Uterus (tissue), 4 donors: ENCODE results near the gene ANKRD42. TPM values are rescaled to one million over a fixed set of nuclear protein-coding genes. Genes with fewer than 3 reads are reported as not detected.

Source experiments
- DNase-seq, 2 donors: peaks; one replicate each; pipeline ENCODE4 v3.0.0-alpha.2; 2019 to 2020
- H3K27ac ChIP-seq, 2 donors: fragments of 200-600 bp; sonication (generic); 1 replicate in 1 of 2; 2 replicates in 1 of 2; pipeline ENCODE4 v1.5.1; 2016 to 2018
- H3K27me3 ChIP-seq, 2 donors: fragments of 200-600 bp; sonication (generic); one replicate each; pipeline ENCODE4 v1.5.1; 2018 to 2019; ENCODE audit warnings: control low read depth in 1 of 2
- H3K36me3 ChIP-seq, 2 donors: fragments of 200-600 bp; sonication (generic); one replicate each; pipeline ENCODE4 v1.5.1; 2019; ENCODE audit warnings: control low read depth in 1 of 2
- H3K4me1 ChIP-seq, 2 donors: fragments of 200-600 bp; sonication (generic); one replicate each; pipeline ENCODE4 v1.5.1; 2018 to 2019; ENCODE audit warnings: control low read depth in 1 of 2
- H3K4me3 ChIP-seq, 2 donors: fragments of 200-600 bp; sonication (generic); 1 replicate in 1 of 2; 2 replicates in 1 of 2; pipeline ENCODE4 v1.5.1; 2018 to 2019; ENCODE audit warnings: mild to moderate bottlenecking in 1 of 2
- H3K9me3 ChIP-seq, 2 donors: fragments of 200-600 bp; sonication (generic); one replicate each; pipeline ENCODE4 v1.5.1; 2019; ENCODE audit warnings: control low read depth in 1 of 2
- CTCF ChIP-seq, 4 experiments: fragments of 200-600 bp in 2 of 4; fragments of 450-650 bp in 2 of 4; sonication (generic) in 2 of 4; IDR thresholded peaks; one replicate each; pipeline ENCODE4 v1.5.1; 2016 to 2019; ENCODE audit warnings: antibody characterized with exemption in 4 of 4, mild to moderate bottlenecking in 2 of 4, moderate library complexity in 1 of 4
- POLR2A ChIP-seq, 2 donors: fragments of 450-650 bp; IDR thresholded peaks; one replicate each; pipeline ENCODE4 v1.6.1; 2016; ENCODE audit warnings: antibody characterized with exemption in 2 of 2, mild to moderate bottlenecking in 1 of 2, moderate library complexity in 1 of 2
- intact Hi-C: fragments of 100-400 bp; cut with DNase I; formaldehyde crosslinking; loops from one replicate; pipeline ENCODE4 v1.15.1; 2023; ENCODE audit warnings: low total_unique reads
- total RNA-seq, 4 donors: library from RNA; depleted of rRNA in 3 of 4; stranded (reverse); fragments of >200 nt in 3 of 4; gene quantifications; one replicate each; pipeline versions ENCODE4 v1.1.0 to v1.2.4, GENCODE V29; 2014 to 2023
- donor health status: DM: yes; HTN: yes; CAD: no.

Gene ANKRD42
- total RNA-seq, 4 donors from 2014 or later: 3.3 to 21.7 (median 9.0) TPM

GRCh38 chr11:83194281-83195142 lies 1.0 kb downstream of the ANKRD42 start:
- TF ChIP-seq CTCF (IDR thresholded peaks at IDR 0.05) (no peak), POLR2A (IDR thresholded peaks at IDR 0.05) (peak in 1 of 2 donors; percentile 44)
- DNase-seq: peak; percentile 76 to 77

GRCh38 chr11:83195143-83195466 lies 1.6 kb downstream of the ANKRD42 start:
- no peaks in the 10 kb centered on the region for H3K27me3 ChIP-seq
- intact Hi-C loops: loop anchor here (10.0 kb wide), 1 partner anchor 290 kb away; the partner anchor contains the start of genes DDIAS and PRCP
- DNase-seq: no peak
- peaks cover 0 to 7% of the 10 kb centered on the region in 2 donors for H3K4me1 ChIP-seq
- no peaks in the 10 kb centered on the region for H3K36me3 ChIP-seq
- no peaks in the 10 kb centered on the region for H3K9me3 ChIP-seq
- H3K27ac ChIP-seq: peak overlapping the region; percentile 87 to 88
- no peak for TF ChIP-seq POLR2A (IDR thresholded peaks at IDR 0.05)
- peak overlapping the region in 1 of 2 donors; percentile 68 for H3K4me3 ChIP-seq

More at GRCh38 chr11:83194281-83195142, 1.0 kb downstream of the ANKRD42 start:
- Histone ChIP-seq H3K4me3 (peak overlapping the region; percentile 68 to 82), H3K4me1 (peaks cover 0 to 7% of the 10 kb centered on the region in 2 donors), H3K9me3 (no peaks in the 10 kb centered on the region), H3K36me3 (no peaks in the 10 kb centered on the region), H3K27ac (peak overlapping the region; percentile 87 to 88), H3K27me3 (no peaks in the 10 kb centered on the region)
- intact Hi-C loops: loop anchor here (5.0 to 10.0 kb wide), 2 partner anchors 122 to 290 kb away; partner anchors contain the start of genes DDIAS, PRCP and RAB30

GRCh38 chr11:83195649-83196048 lies 2.1 kb downstream of the ANKRD42 start:
- H3K27ac ChIP-seq: peak overlapping the region in 1 of 2 donors; percentile 88
- no peaks in the 10 kb centered on the region for H3K27me3 ChIP-seq
- intact Hi-C loops: loop anchor here (10.0 kb wide), 1 partner anchor 291 kb away; the partner anchor contains the start of genes DDIAS and PRCP
- H3K36me3 ChIP-seq: no peaks in the 10 kb centered on the region
- no peak for DNase-seq
- no peak for TF ChIP-seq CTCF (IDR thresholded peaks at IDR 0.05)
- no peak for TF ChIP-seq POLR2A (IDR thresholded peaks at IDR 0.05)
- no peaks in the 10 kb centered on the region for H3K9me3 ChIP-seq
- H3K4me1 ChIP-seq: peaks cover 0 to 7% of the 10 kb centered on the region in 2 donors
- no peak overlapping the region for H3K4me3 ChIP-seq

- Histone ChIP-seq H3K4me1 (no peaks in the 10 kb centered on the region), H3K27ac (no peak overlapping the region), H3K27me3 (no peaks in the 10 kb centered on the region), H3K4me3 (no peak overlapping the region), H3K36me3 (no peaks in the 10 kb centered on the region), H3K9me3 (no peaks in the 10 kb centered on the region)
- no peak for TF ChIP-seq CTCF (IDR thresholded peaks at IDR 0.05)
- no peak for DNase-seq
- intact Hi-C loops: no loop called here
These were observed 6.5 kb downstream of the ANKRD42 start for GRCh38 chr11:83200035-83200434.

GRCh38 chr11:83205608-83206185 lies 12.2 kb downstream of the ANKRD42 start:
- Histone ChIP-seq H3K36me3 (no peaks in the 10 kb centered on the region), H3K9me3 (no peaks in the 10 kb centered on the region), H3K4me3 (no peak overlapping the region), H3K27me3 (no peaks in the 10 kb centered on the region), H3K4me1 (no peaks in the 10 kb centered on the region), H3K27ac (no peak overlapping the region)
- DNase-seq: no peak
- no peak for TF ChIP-seq POLR2A (IDR thresholded peaks at IDR 0.05)
- no peak for TF ChIP-seq CTCF (IDR thresholded peaks at IDR 0.05)
- intact Hi-C loops: no loop called here
